ENCODE data around the gene KRT74. TPM values are rescaled to one million over a fixed set of nuclear protein-coding genes. Genes with fewer than 3 reads are reported as not detected.

The KRT74 gene
- polyA plus RNA-seq, 2 of the 4 experiments (the other 2 are of a cell fraction), result not detected

DNA sequence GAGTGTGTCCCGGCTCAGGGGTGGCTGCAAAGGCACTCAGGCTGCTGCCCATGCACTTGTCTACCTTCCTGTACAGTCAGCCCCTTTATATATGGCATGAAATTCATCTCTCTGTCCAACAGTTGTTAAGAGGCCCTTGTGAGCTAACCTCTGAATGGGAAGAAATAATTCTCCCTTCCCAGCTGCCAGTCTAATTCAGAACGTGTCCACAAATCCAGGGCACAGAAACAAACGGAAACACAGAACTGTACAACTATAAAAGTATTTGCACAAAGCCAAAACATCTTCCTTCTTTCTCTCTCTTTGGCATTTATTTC lies 54.3 kb downstream of the KRT74 start:
- WGBS (ENCODE audit: missing lambda C conversion rate), result 74% methylated on average over 3 of the region's 3 CpGs
- H3K4me2 ChIP-seq, result no peak overlapping the region
- POLR2A ChIA-PET, result no interaction called here
- no peak overlapping the region for H3K27ac ChIP-seq
- TF ChIP-seq, protein P1, sequence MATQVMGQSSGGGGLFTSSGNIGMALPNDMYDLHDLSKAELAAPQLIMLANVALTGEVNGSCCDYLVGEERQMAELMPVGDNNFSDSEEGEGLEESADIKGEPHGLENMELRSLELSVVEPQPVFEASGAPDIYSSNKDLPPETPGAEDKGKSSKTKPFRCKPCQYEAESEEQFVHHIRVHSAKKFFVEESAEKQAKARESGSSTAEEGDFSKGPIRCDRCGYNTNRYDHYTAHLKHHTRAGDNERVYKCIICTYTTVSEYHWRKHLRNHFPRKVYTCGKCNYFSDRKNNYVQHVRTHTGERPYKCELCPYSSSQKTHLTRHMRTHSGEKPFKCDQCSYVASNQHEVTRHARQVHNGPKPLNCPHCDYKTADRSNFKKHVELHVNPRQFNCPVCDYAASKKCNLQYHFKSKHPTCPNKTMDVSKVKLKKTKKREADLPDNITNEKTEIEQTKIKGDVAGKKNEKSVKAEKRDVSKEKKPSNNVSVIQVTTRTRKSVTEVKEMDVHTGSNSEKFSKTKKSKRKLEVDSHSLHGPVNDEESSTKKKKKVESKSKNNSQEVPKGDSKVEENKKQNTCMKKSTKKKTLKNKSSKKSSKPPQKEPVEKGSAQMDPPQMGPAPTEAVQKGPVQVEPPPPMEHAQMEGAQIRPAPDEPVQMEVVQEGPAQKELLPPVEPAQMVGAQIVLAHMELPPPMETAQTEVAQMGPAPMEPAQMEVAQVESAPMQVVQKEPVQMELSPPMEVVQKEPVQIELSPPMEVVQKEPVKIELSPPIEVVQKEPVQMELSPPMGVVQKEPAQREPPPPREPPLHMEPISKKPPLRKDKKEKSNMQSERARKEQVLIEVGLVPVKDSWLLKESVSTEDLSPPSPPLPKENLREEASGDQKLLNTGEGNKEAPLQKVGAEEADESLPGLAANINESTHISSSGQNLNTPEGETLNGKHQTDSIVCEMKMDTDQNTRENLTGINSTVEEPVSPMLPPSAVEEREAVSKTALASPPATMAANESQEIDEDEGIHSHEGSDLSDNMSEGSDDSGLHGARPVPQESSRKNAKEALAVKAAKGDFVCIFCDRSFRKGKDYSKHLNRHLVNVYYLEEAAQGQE (IDR thresholded peaks at IDR 0.05), result no peak
- TF ChIP-seq ZNF302 (CRISPR knock-in tag; IDR thresholded peaks at IDR 0.05), result no peak
- TF ChIP-seq, protein P2, sequence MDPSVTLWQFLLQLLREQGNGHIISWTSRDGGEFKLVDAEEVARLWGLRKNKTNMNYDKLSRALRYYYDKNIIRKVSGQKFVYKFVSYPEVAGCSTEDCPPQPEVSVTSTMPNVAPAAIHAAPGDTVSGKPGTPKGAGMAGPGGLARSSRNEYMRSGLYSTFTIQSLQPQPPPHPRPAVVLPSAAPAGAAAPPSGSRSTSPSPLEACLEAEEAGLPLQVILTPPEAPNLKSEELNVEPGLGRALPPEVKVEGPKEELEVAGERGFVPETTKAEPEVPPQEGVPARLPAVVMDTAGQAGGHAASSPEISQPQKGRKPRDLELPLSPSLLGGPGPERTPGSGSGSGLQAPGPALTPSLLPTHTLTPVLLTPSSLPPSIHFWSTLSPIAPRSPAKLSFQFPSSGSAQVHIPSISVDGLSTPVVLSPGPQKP (IDR thresholded peaks at IDR 0.05; ENCODE audit: low read depth, low read length), result no peak
- TF ChIP-seq, protein P3, sequence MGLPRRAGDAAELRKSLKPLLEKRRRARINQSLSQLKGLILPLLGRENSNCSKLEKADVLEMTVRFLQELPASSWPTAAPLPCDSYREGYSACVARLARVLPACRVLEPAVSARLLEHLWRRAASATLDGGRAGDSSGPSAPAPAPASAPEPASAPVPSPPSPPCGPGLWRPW (IDR thresholded peaks at IDR 0.05), result no peak
- no peak for TF ChIP-seq RCOR1 (IDR thresholded peaks at IDR 0.05; ENCODE audit: low read depth, low read length)
- TF ChIP-seq GATA3 (IDR thresholded peaks at IDR 0.05; ENCODE audit: borderline replicate concordance), result no peak
- TF ChIP-seq, protein P4, sequence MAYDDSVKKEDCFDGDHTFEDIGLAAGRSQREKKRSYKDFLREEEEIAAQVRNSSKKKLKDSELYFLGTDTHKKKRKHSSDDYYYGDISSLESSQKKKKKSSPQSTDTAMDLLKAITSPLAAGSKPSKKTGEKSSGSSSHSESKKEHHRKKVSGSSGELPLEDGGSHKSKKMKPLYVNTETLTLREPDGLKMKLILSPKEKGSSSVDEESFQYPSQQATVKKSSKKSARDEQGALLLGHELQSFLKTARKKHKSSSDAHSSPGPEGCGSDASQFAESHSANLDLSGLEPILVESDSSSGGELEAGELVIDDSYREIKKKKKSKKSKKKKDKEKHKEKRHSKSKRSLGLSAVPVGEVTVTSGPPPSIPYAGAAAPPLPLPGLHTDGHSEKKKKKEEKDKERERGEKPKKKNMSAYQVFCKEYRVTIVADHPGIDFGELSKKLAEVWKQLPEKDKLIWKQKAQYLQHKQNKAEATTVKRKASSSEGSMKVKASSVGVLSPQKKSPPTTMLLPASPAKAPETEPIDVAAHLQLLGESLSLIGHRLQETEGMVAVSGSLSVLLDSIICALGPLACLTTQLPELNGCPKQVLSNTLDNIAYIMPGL (CRISPR knock-in tag; IDR thresholded peaks at IDR 0.05; ENCODE audit: borderline replicate concordance), result no peak
- H3K9me3 ChIP-seq, result no peaks in the 10 kb centered on the region
- peaks cover 22% of the 10 kb centered on the region for H3K4me1 ChIP-seq
- DNase-seq (ENCODE audit: low read depth in 1 of 2, low spot score in 1 of 2) (no peak), ATAC-seq (no peak), FAIRE-seq (no peak)
- CTCF ChIA-PET, result interaction anchor here (1.0 to 3.6 kb wide), 7 partner anchors 12 to 346 kb away, joined by 3 to 14 read pairs (median 5); no protein-coding TSS in a partner anchor
- no peak overlapping the region for H3K4me3 ChIP-seq

DNA sequence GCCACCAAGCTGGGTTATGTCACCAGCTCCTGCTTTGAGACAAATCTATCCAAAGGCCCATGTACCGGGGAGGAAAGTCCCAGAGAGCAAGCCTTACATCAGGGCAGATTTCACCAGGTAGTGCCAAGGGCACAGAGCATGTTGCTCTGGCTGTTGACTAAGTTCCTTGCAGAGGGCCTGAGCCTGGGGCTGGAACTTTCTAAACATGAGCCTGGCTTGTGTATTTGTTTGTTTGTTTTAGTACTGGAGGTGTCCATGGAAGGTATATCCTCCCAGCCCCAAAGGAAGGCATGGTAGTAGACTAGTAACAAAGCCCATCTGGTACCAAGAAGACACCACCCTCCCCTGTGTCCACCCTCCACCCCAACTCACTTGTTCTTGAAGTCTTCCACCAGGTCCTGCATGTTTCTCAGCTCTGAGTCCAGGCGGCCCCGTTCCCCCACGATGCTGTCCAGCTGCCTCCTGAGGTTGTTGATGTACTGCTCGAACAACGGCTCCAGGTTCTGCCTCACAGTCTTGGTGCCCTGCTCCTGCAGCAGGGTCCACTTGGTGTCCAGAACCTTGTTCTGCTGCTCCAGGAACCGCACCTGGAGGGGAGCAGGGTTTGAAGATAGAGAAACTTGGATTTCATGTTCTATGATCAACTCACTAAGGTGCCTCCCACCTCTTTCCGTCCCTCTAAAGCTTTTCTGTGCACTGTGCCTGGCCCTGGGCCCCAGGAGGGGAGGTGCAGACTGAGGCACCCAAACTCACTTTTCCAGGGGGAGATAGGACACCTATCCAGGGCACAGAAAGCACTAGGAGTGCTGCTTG lies 54.9 kb downstream of the KRT74 start:
- FAIRE-seq (no peak), ATAC-seq (no peak), DNase-seq (ENCODE audit: low read depth in 1 of 2, low spot score in 1 of 2) (no peak)
- WGBS (ENCODE audit: missing lambda C conversion rate), result 71% methylated on average over 8 of the region's 8 CpGs
- ChIA-PET CTCF (interaction anchor here (0.6 to 3.6 kb wide), 5 partner anchors 12 to 495 kb away, joined by 3 to 14 read pairs (median 4); no protein-coding TSS in a partner anchor), POLR2A (no interaction called here)
- H3K27ac ChIP-seq, result no peak overlapping the region
- no peak for TF ChIP-seq RFX5 (IDR thresholded peaks at IDR 0.05)
- no peak for TF ChIP-seq BHLHE40 (IDR thresholded peaks at IDR 0.05; ENCODE audit: low read depth, low read length)
- TF ChIP-seq, protein P5, sequence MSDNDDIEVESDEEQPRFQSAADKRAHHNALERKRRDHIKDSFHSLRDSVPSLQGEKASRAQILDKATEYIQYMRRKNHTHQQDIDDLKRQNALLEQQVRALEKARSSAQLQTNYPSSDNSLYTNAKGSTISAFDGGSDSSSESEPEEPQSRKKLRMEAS (IDR thresholded peaks at IDR 0.05), result no peak
- TF ChIP-seq POLR2AphosphoS2 (conservative IDR thresholded peaks at IDR 0.05; ENCODE audit: low read length), result no peak
- no peak for TF ChIP-seq FOSB (CRISPR knock-in tag; IDR thresholded peaks at IDR 0.05)
- peaks cover 22% of the 10 kb centered on the region for H3K4me1 ChIP-seq
- no peak overlapping the region for H3K4me3 ChIP-seq
- H3K9me3 ChIP-seq, result no peaks in the 10 kb centered on the region
- H3K4me2 ChIP-seq, result no peak overlapping the region

DNA sequence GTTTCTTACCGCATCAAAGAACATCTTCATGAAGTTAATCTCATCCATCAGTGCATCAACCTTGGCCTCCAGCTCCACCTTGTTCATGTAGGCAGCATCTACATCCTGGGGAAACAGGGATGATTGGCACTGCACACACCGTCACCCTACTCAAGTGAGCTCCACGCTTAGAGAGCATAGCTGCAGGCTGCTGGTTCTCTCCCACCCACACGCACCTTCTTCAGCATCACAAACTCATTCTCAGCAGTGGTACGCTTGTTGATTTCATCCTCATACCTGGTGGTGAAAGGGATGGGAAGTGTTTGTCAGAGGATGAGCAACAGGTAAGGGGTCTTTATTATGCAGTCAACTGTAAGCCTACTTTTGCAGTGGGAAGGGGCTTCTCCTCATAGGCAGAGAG lies 55.8 kb downstream of the KRT74 start:
- no peak overlapping the region for H3K4me2 ChIP-seq
- FAIRE-seq, result no peak
- CTCF ChIA-PET, result interaction anchor here (1.0 to 3.6 kb wide), 2 partner anchors 127 to 145 kb away, joined by 3 to 14 read pairs; no protein-coding TSS in a partner anchor

More for the DNA sequence above, 55.8 kb downstream of the KRT74 start:
- ATAC-seq (no peak), DNase-seq (ENCODE audit: low read depth in 1 of 2, low spot score in 1 of 2) (no peak)
- POLR2A ChIA-PET, result no interaction called here
- no peaks in the 10 kb centered on the region for H3K9me3 ChIP-seq
- TF ChIP-seq HOXA7 (CRISPR knock-in tag; IDR thresholded peaks at IDR 0.05) (no peak), HOXB13 (CRISPR knock-in tag; IDR thresholded peaks at IDR 0.05; ENCODE audit: low read depth) (no peak), POLR2A (IDR thresholded peaks at IDR 0.05; ENCODE audit: low read length) (no peak), MAZ (IDR thresholded peaks at IDR 0.05; ENCODE audit: borderline replicate concordance, low read depth, low read length) (no peak), CBX2 (IDR thresholded peaks at IDR 0.05; ENCODE audit: borderline replicate concordance, low read depth) (no peak), RNF2 (IDR thresholded peaks at IDR 0.05; ENCODE audit: borderline replicate concordance, low read depth) (no peak), RCOR1 (IDR thresholded peaks at IDR 0.05; ENCODE audit: low read depth, low read length) (no peak), TFCP2L1 (CRISPR knock-in tag; IDR thresholded peaks at IDR 0.05) (no peak)
- H3K4me3 ChIP-seq, result no peak overlapping the region
- H3K27ac ChIP-seq, result no peak overlapping the region
- peaks cover 21% of the 10 kb centered on the region for H3K4me1 ChIP-seq
- 93% methylated on average over 5 of the region's 5 CpGs for WGBS (ENCODE audit: missing lambda C conversion rate)

Measured in A549 (cell line).